ELR (cell line): Measurements from ENCODE around the gene TRIM8.

Experiments
- DNase-seq: peaks from one replicate; pipeline ENCODE4 v3.0.0-alpha.2; 2015; ENCODE audit warnings: low read depth

TRIM8 gene, protein sequence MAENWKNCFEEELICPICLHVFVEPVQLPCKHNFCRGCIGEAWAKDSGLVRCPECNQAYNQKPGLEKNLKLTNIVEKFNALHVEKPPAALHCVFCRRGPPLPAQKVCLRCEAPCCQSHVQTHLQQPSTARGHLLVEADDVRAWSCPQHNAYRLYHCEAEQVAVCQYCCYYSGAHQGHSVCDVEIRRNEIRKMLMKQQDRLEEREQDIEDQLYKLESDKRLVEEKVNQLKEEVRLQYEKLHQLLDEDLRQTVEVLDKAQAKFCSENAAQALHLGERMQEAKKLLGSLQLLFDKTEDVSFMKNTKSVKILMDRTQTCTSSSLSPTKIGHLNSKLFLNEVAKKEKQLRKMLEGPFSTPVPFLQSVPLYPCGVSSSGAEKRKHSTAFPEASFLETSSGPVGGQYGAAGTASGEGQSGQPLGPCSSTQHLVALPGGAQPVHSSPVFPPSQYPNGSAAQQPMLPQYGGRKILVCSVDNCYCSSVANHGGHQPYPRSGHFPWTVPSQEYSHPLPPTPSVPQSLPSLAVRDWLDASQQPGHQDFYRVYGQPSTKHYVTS

DNA sequence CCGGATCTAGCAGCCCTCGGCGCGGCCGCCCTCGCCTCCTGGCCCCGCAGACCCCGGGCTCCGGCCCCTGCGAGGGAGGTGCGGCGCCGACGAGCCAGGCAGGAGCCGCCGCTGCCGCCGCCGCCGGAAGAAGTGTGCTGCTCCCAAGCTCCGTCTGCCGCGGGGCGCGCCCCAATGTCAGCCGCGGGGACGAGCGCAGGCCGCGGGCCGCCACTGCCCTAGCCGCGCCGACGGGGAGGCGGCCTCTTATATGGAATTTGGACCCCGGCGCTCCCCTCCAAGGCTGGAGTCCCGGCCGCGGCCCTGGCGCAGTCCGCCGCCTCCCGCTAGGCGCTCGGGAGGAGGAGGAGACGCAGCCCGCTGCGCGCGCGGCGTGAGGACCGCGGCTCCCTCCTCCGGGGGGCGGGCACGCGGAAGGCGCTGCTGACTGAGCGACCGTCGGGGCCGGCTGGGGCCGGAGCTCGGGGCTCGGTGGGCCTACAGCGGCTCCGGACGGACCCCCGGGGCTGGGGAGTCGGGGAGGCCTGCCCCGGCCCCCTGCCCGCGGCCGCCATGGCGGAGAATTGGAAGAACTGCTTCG is at the start of gene TRIM8:
TSS of gene TRIM8 (plus strand) at position 414 of the 580 bp plus-strand sequence. CDS start at position 553, 139 bp downstream.
- DNase-seq, result peak; percentile 61

DNA sequence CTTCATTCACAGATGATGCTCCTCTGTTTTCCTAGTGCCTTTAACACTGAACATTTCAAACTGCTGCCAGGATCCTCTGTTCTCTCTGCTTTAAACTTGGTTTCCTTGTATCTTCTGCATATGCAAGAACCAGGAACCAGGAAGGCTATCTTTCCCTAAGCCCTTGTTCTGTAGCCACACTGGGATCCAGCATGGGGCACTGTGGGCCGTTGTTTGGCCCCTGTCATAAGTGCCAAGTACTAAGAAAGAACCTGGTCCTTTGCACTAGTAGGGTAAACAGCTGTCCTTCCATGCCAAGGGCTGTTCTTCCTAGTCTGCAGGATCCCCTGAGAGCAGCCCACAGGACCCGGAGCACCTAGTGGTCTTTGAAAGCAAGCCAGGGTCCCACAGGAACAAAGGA is 49.0 kb upstream of the TRIM8 start:
- no peak for DNase-seq

- no peak for DNase-seq
Measured at GRCh38 chr10:102595897-102596296, 48.4 kb upstream of the TRIM8 start.

DNA sequence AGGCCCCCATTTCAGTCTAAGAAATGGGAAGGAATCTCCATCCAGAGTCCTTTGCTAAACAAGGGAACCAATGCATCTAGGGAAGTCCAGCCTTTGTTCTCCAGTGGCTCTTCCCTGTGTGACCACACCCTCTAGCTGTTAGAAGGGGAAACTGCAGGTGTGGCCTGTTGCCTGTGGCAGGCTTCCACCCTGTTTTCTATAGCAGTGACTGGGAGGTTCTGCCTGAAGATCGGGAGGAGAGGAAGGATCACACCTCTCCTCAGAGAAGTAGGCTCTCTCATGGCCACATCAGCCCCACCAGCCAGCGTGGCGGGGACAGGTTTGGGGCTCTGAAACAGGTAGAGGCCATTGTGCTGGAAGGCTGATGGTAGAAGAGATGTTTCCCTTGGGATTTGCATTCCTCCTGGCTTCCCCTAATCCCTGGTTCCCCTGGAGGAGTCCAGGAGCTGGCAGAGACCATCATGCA is 47.7 kb upstream of the TRIM8 start:
- DNase-seq, result peak; percentile 80

DNA sequence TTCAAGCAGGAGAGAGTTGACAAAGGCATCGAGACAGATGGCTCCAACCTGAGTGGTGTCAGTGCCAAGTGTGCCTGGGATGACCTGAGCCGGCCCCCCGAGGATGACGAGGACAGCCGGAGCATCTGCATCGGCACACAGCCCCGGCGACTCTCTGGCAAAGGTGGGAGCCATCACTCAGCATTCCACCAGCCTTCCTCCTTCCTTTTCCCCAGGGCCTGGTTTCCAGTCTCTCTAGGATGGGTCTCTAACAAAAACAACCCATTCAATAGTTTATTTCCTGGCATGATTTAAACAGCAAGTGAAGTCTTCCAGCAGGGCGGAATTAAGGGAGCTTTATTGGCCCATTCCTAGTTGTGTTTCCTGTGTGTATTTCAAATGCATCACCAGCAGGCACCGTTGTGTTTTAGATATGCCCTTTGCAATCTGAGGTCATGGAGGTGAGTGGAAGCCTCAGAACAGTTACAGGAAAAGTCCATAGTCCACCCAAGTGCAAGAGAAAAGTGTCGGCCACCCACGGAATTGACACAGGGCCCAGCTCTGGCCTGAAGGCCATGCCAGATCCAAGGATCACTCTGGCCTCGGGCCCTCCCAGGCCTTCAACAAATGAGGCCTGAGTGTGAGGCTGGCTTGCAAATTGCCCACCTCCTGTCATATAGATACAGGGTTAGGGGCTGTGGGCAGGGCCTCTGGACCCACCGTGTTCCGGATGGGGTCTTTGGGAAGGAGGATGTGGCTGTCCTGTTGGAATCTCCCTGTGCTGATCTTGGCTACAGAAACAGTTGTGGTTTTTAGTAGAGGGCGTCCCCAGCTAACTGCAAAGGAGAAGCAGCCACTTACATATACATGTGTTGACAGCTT is 46.9 kb upstream of the TRIM8 start:
- no peak for DNase-seq

DNA sequence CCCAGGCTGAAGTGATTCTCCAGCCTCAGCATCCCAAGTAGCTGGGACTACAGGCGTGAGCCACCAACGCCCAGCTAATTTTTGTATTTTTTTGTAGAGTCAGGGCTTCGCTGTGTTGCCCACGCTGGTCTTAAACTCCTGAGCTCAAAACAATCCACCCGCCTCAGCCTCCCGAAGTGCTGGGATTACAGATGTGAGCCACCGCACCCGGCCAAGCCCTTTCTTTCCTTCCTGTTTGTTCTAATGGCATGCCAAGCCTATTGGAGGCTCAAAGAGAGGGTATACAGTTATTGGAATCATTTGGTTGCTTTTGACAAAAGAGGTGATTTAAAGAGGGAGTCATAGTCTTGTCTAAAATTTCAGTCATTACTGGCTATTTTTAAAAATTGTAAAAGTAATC is 46.0 kb upstream of the TRIM8 start:
- DNase-seq, result no peak

DNA sequence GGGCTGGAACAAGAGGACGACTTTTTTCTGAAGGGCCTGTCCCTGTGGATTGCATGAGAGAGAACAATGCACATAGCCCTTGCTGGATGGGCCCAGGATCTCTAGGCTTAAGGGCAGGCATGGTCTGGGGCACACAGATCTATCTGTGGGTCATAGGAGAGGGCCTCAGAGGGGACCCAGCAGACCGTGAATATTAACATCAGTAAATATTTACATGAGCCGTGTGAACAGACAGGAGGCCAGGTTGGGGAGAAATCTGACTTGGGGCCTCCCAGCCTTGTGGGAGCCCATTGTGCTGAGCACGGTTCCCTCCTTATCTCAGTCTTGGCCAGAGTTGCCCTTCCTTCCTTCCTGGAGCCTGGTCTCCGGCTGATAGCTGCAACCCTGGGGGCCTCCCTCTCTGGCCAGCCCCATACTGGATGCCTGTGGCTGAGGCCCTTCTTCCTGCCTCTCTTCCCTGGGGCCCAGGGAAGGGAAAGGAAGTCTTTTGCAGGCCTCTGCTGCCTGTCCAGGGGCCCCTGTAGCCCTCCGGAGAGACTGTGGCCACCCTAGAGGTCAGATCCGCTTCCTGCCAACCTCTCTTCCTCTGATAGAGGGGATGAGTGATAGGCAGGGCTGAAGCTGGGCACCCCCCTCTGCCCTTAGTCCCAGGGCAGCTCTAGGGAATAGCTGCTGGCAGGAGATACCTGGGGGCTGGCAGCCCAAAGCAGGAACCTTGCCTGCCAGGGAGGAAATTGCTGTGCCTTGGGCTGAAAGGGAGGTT is 44.5 kb upstream of the TRIM8 start:
- peak; percentile 34 for DNase-seq

GRCh38 chr10:102600816-102601215 is 43.5 kb upstream of the TRIM8 start:
- no peak for DNase-seq

DNA sequence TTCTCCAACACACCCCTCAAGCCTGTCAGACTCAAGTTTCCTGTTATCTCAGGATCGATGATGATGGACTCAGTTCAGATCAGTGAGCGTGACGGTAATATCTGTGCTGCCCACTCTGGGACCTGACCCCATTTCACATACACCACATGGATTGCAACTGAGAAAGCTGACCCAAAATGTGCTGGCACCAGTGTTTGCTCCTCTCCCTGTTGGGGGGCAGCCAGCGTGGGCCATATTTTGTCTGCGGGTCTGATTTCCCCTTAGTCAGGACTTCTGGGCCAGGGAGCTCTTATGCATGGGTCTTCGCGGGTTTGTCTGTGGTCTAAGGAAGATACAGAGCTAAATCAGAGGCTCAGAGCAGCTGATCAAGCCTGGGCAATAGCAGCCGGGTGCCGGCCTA is 42.6 kb upstream of the TRIM8 start:
- no peak for DNase-seq

DNA sequence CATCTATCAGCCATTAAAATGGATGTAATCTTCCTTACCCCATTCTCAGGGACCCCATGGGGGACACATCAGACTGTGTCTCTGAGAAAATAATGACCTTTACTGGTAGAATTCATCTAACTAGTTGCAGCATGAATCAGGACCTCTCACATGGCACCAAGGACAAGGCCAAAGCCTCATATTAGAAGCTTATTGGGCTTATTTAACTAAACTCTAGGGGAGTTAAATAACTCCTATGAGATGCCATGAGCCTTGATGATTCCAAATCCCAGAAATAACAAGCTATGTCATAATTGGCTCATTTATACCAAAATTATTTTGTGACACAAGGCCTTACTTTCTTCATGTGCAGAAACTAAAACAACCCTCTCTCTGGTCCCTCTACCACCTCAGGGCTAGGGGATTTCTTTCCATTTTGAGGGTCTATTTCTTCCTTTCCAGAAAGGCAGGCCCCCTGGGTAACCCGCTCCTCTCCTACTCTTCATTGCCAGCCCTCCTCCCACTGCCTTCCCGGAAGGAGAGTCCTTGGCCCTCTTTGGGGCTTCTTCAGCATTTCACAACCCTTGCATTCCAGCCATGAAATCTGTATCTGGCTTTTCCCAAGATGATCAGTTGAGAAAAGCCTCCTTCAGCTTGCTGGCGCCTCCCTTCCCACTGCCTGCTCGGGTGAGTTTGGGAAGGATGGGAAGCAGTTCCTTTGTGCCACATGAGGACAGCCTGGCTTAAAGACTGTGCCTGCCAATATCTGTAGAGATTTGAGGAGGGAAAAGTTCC is 41.8 kb upstream of the TRIM8 start:
- DNase-seq, result no peak

DNA sequence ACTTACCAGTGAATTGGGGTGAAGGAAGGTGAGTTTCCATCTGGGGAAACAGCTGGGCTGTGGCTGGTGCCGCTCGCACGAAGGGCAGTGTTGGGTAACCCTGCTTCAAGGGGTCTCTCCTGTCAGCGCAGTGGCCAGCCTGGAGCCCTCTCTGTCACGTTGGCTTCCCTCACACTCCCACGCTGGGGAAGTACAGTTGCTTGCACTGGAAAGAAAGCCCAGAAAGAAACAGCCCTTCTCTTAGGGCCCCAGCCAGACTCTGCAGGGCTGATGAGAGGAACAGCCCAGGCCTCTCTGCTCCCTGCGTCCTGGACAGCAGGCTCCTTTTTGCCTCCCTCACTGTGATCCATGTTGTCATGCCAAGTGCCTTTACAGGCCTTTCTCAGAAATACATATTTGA is 40.3 kb upstream of the TRIM8 start:
- no peak for DNase-seq

- DNase-seq, result peak; percentile 93
Measured at GRCh38 chr10:102604439-102604841, 39.8 kb upstream of the TRIM8 start.

DNA sequence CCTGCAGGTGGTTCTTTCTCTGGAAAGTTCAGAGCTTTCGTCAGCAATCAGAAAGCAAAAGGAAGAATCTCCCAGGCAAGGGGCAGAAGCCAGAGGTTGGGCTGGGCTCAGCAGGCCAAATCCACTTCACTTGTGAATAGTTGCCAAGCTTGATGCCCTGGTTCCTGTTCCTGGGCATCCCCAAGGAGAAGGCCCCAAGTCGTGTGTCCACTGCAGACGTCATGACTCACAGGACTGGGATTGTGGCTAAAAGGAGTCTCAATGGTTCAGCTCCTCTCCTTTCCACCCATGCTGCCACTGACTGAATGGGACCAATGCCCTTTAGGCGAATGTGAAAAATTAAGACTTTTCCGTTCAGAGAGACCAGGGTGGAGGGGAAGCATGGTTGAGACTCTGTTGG is 38.6 kb upstream of the TRIM8 start:
- DNase-seq, result peak; percentile 82

DNA sequence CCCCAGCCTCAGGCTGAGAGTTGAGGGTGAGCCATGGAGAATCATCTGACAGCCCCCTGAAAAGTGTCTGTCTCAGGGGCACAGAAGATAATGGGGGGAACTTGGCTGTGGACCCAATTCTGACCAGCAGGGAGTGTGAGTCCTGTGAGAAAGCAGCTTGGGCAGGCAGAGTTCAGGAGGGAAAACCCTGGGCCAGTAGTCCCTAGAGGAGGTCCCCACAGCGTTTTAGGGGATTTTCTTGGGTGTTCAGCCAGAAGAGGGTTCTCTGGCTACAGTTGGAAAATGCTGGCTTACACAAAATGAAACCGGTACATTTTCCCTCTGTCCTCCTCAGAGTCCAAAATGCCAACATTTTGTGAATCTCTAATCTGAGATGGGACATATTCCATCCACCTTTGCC is 35.8 kb upstream of the TRIM8 start:
- DNase-seq, result no peak

DNA sequence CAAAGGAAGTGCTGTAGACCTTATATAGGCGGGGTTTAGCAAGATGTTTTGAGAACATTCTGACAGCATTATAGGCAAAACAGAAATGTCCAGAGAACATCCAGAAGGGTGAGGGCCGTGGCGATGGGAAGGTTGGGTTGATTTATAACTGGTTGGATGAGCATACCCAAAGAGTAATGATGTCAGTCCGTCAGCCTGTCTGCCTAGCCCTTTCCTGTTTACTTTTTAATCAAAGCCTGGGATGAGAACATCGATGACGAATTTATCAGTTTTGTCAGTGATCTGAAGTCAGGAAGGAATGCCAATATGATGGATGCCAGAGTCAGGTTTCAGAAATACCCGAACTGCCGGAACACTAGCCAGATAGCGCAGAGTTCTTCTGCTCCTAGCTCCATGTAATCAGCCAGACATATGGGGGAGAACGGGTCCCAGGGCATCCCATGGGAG is 33.8 kb upstream of the TRIM8 start:
- peak; percentile 51 for DNase-seq

DNA sequence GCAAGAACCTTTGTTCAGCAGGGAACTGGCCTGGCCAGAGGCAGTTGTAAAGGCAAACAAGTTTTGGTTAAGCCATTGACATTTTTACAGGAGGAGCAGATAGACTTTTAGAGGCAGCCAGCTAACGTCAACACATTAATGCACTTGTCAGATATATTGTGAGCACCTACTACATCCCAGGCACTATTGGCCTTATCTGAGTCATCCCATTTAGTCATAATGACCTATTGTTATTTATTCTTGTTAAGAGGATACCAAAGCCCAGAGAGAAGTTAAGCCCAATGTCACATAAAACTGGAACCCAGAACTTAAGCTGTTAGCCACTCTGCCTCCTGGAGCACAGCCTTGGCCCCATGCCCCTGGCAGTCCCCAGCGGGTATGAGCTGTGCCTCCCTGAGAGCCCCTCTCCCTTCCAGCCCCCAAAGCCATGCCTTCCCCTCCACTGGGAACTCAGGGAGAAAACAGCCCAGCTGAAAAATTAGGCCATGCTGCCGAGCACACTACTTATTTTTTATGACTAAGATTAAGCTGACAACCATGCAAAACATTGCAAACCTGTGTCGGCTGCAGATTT is 32.7 kb upstream of the TRIM8 start:
- peak; percentile 83 for DNase-seq

GRCh38 chr10:102612964-102613275 is 31.4 kb upstream of the TRIM8 start:
- no peak for DNase-seq

- DNase-seq, result no peak
Measured at GRCh38 chr10:102613286-102613685, 31.0 kb upstream of the TRIM8 start.

- no peak for DNase-seq
Measured at GRCh38 chr10:102613785-102614184, 30.5 kb upstream of the TRIM8 start.

DNA sequence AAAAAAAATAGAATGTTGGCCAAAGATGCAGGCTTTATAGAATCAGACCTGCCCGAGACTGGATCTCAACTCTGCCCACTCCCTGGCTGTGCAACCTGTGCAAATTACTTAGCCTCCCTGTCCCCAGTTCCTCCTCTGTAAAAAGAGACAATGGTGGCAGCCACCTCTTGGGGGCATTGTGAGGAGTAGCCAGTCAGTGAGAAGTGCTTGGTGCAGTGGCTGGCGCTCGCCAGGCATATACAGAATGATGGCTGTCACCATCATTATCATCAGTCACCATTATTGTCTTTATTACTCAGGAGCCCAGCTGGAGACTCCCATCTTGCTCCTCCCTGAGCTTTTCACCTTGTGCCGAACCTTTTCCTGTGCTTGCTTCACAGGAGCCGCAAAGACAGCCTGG is 29.4 kb upstream of the TRIM8 start:
- no peak for DNase-seq

DNA sequence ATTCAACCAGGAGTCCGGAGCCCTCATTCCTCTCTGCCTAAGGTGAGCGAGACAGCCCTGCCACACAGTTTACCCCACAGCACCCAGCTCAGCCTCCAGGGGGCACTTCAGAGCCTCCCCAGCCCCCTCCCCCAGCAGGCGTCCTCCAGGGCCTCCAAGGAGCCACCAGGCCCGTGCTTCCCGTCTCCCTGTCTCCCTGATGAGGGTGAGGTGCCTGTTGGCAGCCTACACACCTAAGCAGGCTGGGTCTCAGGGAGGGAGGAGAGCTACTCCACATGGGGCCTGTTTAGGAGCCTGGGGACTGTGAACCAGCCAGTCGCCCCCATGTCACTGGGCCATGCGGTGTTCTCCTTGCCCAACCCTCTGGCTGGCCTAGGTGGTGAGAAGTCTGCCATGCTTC is 28.9 kb upstream of the TRIM8 start:
- peak; percentile 44 for DNase-seq
